ENCODE measurements around the gene SLC25A29. TPM values are rescaled to one million over a fixed set of nuclear protein-coding genes. Genes with fewer than 3 reads are reported as not detected.

SLC25A29 gene
- total RNA-seq, 2 experiments from 2014 or later: 14.9 to 15.7 TPM

DNA sequence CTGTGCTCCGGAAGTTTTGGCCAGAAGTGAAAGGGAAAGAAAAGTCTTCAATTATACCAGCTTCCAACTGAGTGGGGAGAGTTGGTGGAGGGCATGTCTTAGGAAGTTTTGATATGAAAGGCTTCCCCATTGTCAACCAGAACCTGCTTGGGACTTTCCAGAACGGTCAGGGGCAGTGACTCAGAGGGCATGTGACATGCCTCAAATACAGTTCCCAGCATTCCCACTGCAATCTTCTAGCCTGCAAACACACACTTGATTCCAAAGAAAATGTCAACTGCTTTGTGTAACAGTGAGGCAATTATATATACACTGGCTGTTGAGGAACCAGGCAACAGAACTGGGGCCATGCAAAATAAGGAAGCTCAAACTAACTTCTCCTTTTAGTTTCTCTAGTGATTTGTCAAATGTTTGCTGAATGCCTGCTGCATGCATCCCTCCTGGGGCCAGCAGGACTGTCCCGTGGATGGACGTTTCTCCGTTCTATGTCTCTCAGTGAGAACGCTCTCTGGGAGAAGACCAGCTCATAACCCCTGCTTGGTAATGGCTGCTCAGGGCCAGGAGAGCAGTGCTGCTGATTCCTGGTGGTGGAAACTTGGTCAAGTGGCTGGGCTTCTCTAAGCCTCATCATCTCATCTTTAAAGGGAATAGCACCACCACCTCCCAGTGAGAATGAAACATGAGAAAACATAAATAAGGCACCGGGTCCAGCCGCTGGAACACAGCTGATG, 35.2 kb upstream of the SLC25A29 start:
- Mint-ChIP-seq H3K4me3 (no peak overlapping the region), H3K4me1 (ENCODE audit: low read depth) (peaks cover 45% of the 10 kb centered on the region), H3K27ac (peak overlapping the region; percentile 85), H3K9me3 (no peaks in the 10 kb centered on the region), H3K36me3 (peaks cover 73% of the 10 kb centered on the region), H3K27me3 (no peaks in the 10 kb centered on the region)
- intact Hi-C loops (cut with micrococcal nuclease): loop anchor here (1.0 kb wide), 1 partner anchor 34 kb away; a partner anchor contains a TSS
- ChIA-PET CTCF (interaction anchor here (0.6 to 2.5 kb wide), 4 partner anchors 32 to 1376 kb away, joined by 3 to 6 read pairs (median 4); no protein-coding TSS in a partner anchor), POLR2A (interaction anchor here (1.4 to 1.5 kb wide), 2 partner anchors 31 to 34 kb away, joined by 5 read pairs; a partner anchor contains a TSS)
- DNase-seq: peak; percentile 55

DNA sequence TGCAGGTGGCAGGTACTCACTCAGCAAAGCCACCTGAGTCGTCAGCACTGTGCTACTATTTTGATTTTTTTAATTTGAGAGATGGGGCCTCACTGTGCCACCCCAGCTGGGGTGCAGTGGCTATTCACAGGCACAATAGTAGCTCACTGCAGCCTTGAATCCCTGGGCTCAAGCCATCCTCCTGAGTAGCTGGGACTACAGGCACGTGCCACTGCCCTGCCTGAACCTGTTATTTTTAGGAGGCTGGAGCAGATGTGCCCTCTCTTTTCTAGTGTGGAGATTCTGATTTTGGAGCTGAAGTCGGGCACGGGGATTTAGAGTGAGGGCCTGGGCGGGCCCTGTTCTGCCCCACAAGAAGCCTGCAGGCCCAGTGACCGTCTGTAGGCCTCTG, 34.2 kb upstream of the SLC25A29 start:
- H3K27ac Mint-ChIP-seq: peak overlapping the region; percentile 85
- CTCF ChIA-PET: interaction anchor here (1.2 to 2.5 kb wide), 2 partner anchors 33 to 37 kb away, joined by 5 to 6 read pairs; no protein-coding TSS in a partner anchor
- H3K4me3 Mint-ChIP-seq: no peak overlapping the region
- DNase-seq: peak; percentile 8
- POLR2A ChIA-PET: interaction anchor here (1.4 to 1.5 kb wide), 3 partner anchors 22 to 35 kb away, joined by 3 to 5 read pairs (median 5); a partner anchor contains a TSS
- H3K9me3 Mint-ChIP-seq: no peaks in the 10 kb centered on the region
- peaks cover 48% of the 10 kb centered on the region for H3K4me1 Mint-ChIP-seq (ENCODE audit: low read depth)
- intact Hi-C loops (cut with micrococcal nuclease): no loop called here
- peaks cover 71% of the 10 kb centered on the region for H3K36me3 Mint-ChIP-seq
- no peaks in the 10 kb centered on the region for H3K27me3 Mint-ChIP-seq

DNA sequence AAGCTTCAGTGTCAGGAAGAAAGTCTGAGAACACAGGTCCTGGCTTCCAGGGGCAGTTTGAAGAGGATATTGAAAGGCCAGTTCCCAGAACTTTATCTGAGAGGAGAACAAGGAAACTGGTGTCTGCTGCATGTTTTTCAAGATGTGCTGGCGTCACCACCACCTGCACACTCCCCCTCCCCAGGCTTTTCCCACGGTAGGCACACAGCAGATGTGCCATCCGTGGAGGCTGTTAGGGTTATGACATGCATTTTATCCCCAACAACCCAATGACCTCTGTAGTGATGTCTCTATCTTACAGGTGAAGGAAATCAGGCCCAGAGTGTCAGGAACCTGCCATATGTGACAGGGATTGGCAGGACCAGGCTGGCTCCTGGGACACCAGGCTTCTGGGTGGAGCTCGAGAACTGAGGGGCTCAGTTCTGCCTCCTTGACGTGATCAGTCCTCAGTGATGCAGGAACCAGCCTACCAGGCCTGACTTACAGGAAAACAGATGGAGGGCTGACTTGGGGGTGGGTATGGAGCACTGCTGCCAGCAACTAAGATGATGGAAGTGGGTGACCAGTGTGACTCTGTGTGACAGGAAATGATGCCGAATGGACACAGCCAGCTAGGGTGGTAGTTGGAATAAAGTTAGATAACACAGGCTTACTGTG, 33.6 kb upstream of the SLC25A29 start:
- CTCF ChIA-PET: interaction anchor here (2.5 kb wide), 1 partner anchor 33 kb away, joined by 6 read pairs; no protein-coding TSS in a partner anchor
- H3K4me3 Mint-ChIP-seq: no peak overlapping the region
- peaks cover 75% of the 10 kb centered on the region for H3K36me3 Mint-ChIP-seq
- DNase-seq: peak; percentile 9
- no peaks in the 10 kb centered on the region for H3K9me3 Mint-ChIP-seq
- POLR2A ChIA-PET: interaction anchor here (1.4 kb wide), 1 partner anchor 22 kb away, joined by 3 read pairs; no protein-coding TSS in a partner anchor
- peak overlapping the region; percentile 85 for H3K27ac Mint-ChIP-seq
- intact Hi-C loops (cut with micrococcal nuclease): no loop called here
- H3K27me3 Mint-ChIP-seq: no peaks in the 10 kb centered on the region
- peaks cover 48% of the 10 kb centered on the region for H3K4me1 Mint-ChIP-seq (ENCODE audit: low read depth)

DNA sequence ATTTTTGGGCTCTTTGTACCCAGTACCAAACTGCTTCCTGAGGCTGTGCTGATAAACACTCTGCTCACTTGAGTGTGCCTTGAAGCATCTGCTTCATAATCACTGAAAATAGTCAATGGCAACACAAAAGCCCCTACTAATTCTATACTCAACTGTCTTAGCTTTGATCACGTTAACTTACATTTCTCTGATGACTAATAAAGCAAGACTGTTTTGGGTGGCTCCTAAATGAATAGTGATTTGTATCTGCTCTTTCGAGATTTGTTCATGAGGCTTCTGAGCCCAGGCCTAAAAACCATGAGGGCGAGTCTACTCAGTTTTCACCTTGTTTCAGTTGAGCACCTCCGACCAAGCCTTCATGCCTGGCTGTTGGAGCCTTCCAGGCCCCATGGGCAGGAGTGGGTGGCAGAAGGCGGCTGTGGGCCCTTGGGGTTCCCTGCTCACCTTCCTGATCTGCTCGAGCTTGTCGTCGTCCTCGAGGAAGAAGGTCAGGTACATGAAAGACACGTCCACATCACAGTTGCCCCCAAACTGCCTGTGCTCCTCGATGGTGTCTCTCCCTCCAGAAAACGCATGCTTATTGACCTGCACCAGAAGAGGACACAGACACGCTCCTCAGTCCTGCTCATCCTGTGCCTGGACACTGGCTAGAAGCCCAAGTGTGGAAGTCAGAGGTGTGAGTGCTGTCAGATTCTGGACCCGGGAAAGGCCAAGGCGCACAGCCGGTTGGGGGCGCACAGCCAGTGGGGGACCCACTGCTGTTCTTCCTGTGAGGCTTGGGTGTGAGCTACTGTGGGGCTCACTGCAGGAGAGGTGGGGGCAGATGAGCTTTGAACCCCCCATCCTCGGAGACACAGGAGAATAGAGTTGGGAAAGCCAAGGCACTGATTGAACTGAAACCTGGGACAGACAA, 30.6 kb upstream of the SLC25A29 start:
- Mint-ChIP-seq H3K27me3 (no peaks in the 10 kb centered on the region), H3K27ac (peak overlapping the region; percentile 93), H3K4me1 (ENCODE audit: low read depth) (peaks cover 37% of the 10 kb centered on the region), H3K36me3 (peaks cover 73% of the 10 kb centered on the region), H3K4me3 (no peak overlapping the region), H3K9me3 (no peaks in the 10 kb centered on the region)
- intact Hi-C loops (cut with micrococcal nuclease): loop anchor here (1.0 kb wide), 1 partner anchor 38 kb away; a partner anchor contains a TSS
- ChIA-PET CTCF (interaction anchor here (0.8 to 1.4 kb wide), 4 partner anchors 38 to 54 kb away, joined by 3 to 4 read pairs (median 4); a partner anchor contains a TSS), POLR2A (interaction anchor here (0.6 to 1.0 kb wide), 3 partner anchors 14 to 38 kb away, joined by 3 read pairs; a partner anchor contains a TSS)
- peak; percentile 49 for DNase-seq

DNA sequence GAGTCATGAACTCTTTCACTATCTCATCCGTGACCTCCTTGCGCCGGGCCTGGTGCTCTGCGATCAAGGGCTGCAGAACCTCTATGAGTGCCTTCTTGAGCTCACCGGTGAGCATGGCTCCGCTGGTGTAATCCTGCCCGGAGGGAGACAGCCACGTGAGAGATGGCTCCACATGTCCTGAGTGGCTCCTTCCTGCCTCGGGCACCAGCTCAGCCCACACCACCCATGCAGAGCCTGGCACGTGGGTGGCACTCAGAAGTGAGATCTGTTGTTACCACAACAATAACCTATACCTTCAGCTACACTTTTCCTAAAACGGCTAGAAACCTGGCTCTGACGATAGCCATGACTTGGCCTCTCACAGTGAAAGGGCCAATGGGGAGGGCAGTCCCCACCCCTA, 28.7 kb upstream of the SLC25A29 start:
- peaks cover 57% of the 10 kb centered on the region for H3K36me3 Mint-ChIP-seq
- DNase-seq: no peak
- ChIA-PET CTCF (interaction anchor here (0.6 to 1.2 kb wide), 2 partner anchors 13 to 43 kb away, joined by 3 to 4 read pairs; no protein-coding TSS in a partner anchor), POLR2A (no interaction called here)
- peaks cover 19% of the 10 kb centered on the region for H3K4me1 Mint-ChIP-seq (ENCODE audit: low read depth)
- no peaks in the 10 kb centered on the region for H3K9me3 Mint-ChIP-seq
- intact Hi-C loops (cut with micrococcal nuclease): no loop called here
- peak overlapping the region; percentile 23 for H3K27ac Mint-ChIP-seq
- H3K27me3 Mint-ChIP-seq: no peaks in the 10 kb centered on the region
- no peak overlapping the region for H3K4me3 Mint-ChIP-seq

DNA sequence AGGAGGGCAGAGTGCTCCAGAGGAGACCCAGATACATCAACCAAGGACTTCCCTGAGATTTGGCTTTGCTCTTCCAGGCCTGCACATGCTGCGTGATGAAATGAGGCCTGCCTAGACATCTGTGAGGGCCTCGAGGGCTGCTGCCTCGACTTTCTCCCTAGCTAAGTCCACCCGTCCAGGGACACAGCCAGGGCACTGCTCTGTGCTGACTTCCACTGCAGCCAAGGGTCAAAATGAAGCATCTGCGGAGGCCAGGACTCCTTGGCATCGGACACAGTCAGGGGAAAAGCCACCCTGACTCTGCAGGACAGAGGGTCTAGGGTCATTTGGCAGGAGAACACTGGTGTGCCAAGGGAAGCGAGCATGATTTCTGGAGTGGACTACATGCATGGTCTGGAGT, 27.6 kb upstream of the SLC25A29 start:
- Mint-ChIP-seq H3K27me3 (no peaks in the 10 kb centered on the region), H3K4me1 (ENCODE audit: low read depth) (peaks cover 18% of the 10 kb centered on the region), H3K9me3 (no peaks in the 10 kb centered on the region), H3K36me3 (peaks cover 50% of the 10 kb centered on the region), H3K27ac (no peak overlapping the region), H3K4me3 (no peak overlapping the region)
- ChIA-PET CTCF (interaction anchor here (1.2 kb wide), 1 partner anchor 12 kb away, joined by 3 read pairs; no protein-coding TSS in a partner anchor), POLR2A (interaction anchor here (0.6 kb wide), 1 partner anchor 208 kb away, joined by 4 read pairs; no protein-coding TSS in a partner anchor)
- intact Hi-C loops (cut with micrococcal nuclease): no loop called here
- DNase-seq: no peak

DNA sequence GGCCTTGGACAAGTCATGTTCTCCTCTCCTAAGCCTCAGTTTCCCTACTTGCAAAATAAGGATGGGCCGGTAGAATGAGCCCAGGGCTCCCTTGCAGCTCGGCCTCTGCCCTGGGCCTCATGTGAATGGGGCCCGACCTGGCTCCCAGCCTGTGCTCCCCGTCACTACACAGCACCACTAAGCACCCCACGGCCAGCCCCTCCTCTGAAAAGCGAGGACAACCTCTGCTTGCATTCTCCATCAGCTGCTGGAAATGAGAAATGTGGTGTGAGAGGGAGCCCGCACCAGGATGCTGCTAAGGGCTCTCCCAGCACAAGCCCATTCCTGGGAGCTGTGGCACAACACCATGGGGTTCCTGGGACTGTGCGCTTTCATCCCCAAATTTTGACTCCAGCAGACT, 27.1 kb upstream of the SLC25A29 start:
- CTCF ChIA-PET: no interaction called here
- POLR2A ChIA-PET: no interaction called here
- Mint-ChIP-seq H3K27me3 (no peaks in the 10 kb centered on the region), H3K36me3 (peaks cover 46% of the 10 kb centered on the region), H3K4me1 (ENCODE audit: low read depth) (peaks cover 18% of the 10 kb centered on the region), H3K27ac (no peak overlapping the region), H3K4me3 (no peak overlapping the region), H3K9me3 (no peaks in the 10 kb centered on the region)
- no peak for DNase-seq
- intact Hi-C loops (cut with micrococcal nuclease): no loop called here

DNA sequence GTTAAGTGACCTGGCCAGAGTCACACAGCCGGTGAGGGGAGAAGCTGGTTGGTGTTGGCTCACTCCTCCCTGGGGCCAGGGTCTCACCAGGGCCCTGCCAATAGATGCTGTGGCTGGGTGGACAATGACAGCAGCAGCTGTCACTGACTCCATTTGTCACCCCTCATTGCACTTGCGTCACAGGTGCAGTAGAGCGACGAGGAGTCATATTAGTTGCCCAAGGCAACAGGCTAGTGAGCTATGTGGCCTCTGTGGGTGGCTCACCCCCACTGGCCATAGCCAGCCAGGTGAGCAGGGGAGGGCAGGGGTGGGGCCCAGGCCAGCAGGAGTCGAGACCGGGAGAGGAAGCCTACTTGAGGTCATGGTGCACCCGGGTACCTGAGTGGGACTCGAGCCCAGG, 26.6 kb upstream of the SLC25A29 start:
- no peaks in the 10 kb centered on the region for H3K27me3 Mint-ChIP-seq
- H3K27ac Mint-ChIP-seq: no peak overlapping the region
- no peak for DNase-seq
- H3K36me3 Mint-ChIP-seq: peaks cover 42% of the 10 kb centered on the region
- intact Hi-C loops (cut with micrococcal nuclease): no loop called here
- no peaks in the 10 kb centered on the region for H3K9me3 Mint-ChIP-seq
- POLR2A ChIA-PET: no interaction called here
- H3K4me1 Mint-ChIP-seq (ENCODE audit: low read depth): peaks cover 15% of the 10 kb centered on the region
- no peak overlapping the region for H3K4me3 Mint-ChIP-seq
- CTCF ChIA-PET: no interaction called here

DNA sequence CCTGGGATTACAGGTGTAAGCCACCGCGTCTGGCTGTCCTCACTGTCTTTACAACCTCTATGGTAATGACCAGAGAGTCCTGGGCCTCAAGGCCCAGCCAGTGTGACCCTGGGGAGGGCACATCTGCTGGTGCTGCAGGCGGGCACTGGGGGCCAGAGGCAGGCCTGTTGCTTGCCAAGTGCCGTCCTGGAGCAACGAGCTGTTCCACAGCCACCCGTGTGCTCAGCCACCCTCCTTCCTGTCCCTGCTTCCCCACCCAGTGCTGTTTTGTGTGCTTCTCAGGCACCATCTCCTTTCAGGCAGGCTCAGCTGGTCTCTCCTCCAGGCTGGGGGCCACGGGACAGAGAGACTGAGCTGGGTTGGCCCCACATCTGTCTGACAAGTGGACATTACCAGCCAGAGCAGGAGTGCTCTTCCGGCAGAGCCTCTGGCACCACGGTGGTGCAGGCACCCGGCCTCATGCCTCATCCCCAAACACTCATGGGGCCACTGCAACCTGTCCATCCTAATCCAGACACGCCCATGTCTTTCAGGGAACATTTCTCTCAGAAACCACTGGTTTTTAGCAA, 25.9 kb upstream of the SLC25A29 start:
- DNase-seq: no peak
- H3K4me3 Mint-ChIP-seq: no peak overlapping the region
- CTCF ChIA-PET: no interaction called here
- H3K9me3 Mint-ChIP-seq: no peaks in the 10 kb centered on the region
- peaks cover 10% of the 10 kb centered on the region for H3K4me1 Mint-ChIP-seq (ENCODE audit: low read depth)
- H3K27me3 Mint-ChIP-seq: no peaks in the 10 kb centered on the region
- POLR2A ChIA-PET: no interaction called here
- intact Hi-C loops (cut with micrococcal nuclease): no loop called here
- no peak overlapping the region for H3K27ac Mint-ChIP-seq
- H3K36me3 Mint-ChIP-seq: peaks cover 37% of the 10 kb centered on the region

DNA sequence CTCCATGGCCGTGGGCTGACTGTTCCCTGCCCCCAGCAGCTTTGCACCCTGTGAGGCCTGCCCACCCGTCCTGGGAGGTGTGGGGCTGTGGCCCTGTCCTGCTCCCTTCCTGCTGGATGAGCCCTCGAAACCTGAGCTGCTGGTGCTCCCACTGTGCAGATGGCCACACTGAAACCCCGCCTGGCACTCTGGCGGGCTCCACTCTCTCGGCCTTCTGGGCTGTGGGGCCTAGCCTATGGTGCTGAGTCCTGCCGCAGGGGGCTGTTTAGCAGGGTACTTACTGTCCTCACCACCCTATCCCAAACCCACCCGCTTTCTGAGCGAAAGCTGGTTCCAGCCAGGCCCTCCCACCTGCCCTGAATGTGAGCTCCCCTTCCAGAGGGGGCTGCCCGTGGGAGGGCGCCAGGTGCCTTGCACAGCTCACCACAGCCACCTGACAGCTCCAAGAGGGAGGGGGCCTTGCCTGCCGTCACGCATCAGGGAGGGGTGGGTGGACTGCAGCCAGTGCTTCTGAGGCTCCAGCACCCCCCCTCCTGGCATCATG, 24.2 kb upstream of the SLC25A29 start:
- Mint-ChIP-seq H3K36me3 (peaks cover 23% of the 10 kb centered on the region), H3K27me3 (no peaks in the 10 kb centered on the region), H3K27ac (no peak overlapping the region), H3K4me3 (no peak overlapping the region), H3K4me1 (ENCODE audit: low read depth) (no peaks in the 10 kb centered on the region), H3K9me3 (no peaks in the 10 kb centered on the region)
- no peak for DNase-seq
- intact Hi-C loops (cut with micrococcal nuclease): no loop called here
- POLR2A ChIA-PET: no interaction called here
- CTCF ChIA-PET: interaction anchor here (0.6 kb wide), 1 partner anchor 13 kb away, joined by 3 read pairs; no protein-coding TSS in a partner anchor

DNA sequence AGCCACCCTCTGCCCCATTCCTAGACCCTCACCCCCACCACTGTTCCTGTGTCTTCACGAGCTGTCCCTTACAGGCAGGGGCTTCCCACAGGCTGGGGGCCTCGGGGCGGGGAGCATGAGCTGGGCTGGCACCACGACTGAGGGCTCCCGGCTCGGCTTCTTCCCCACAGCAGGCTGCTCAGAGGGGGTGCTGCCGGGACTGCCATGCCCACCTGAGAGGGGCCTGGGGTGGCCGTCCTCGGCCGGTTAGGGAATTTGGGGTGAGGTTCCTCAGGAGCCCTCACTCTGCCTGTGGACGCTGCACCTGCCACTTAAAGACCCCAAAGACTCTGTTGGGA, 23.7 kb upstream of the SLC25A29 start:
- no peak for DNase-seq
- intact Hi-C loops (cut with micrococcal nuclease): no loop called here
- ChIA-PET POLR2A (no interaction called here), CTCF (no interaction called here)
- no peaks in the 10 kb centered on the region for H3K4me1 Mint-ChIP-seq (ENCODE audit: low read depth)
- peaks cover 20% of the 10 kb centered on the region for H3K36me3 Mint-ChIP-seq
- no peaks in the 10 kb centered on the region for H3K27me3 Mint-ChIP-seq
- H3K9me3 Mint-ChIP-seq: no peaks in the 10 kb centered on the region
- H3K4me3 Mint-ChIP-seq: no peak overlapping the region
- H3K27ac Mint-ChIP-seq: no peak overlapping the region

All from activated CD4-positive, alpha-beta memory T cell treated with anti-CD3 and anti-CD28 coated beads for 36 hours (primary cell).